Keratinocyte (primary cell): Measurements from ENCODE around the gene AP2A2. TPM values are rescaled to one million over a fixed set of nuclear protein-coding genes. Genes with fewer than 3 reads are reported as not detected.

ENCODE experiments used
- DNase-seq: peaks from one replicate; pipeline ENCODE4 v3.0.0-alpha.2; 2011; ENCODE audit warnings: low read depth, missing footprints, low spot score
- FAIRE-seq: peaks from 2 replicates; lab custom pipeline; 2011; peaks lifted over from hg19 to GRCh38; lab: Jason Lieb, UNC
- H2AFZ ChIP-seq: 2 replicates; pipeline ENCODE4 v1.6.0; 2012; ENCODE audit warnings: low read length, control low read depth, inconsistent platforms; ENCODE audit not compliant: control insufficient read depth
- H3K27ac ChIP-seq: 2 replicates; pipeline ENCODE4 v1.5.1; 2011; ENCODE audit warnings: low read length; ENCODE audit not compliant: control insufficient read depth, insufficient read depth
- H3K27me3 ChIP-seq: 3 replicates; pipeline ENCODE4 v1.6.0; 2011; ENCODE audit warnings: low read length; ENCODE audit not compliant: control insufficient read depth, insufficient read depth; ENCODE audit errors: extremely low read depth
- H3K36me3 ChIP-seq, 2 experiments: 2 replicates in 1 of 2; 3 replicates in 1 of 2; pipeline ENCODE4 v1.5.1; 2011; ENCODE audit warnings: low read length in 2 of 2, mild to moderate bottlenecking in 1 of 2; ENCODE audit not compliant: control insufficient read depth in 2 of 2, insufficient read depth in 2 of 2; ENCODE audit errors: extremely low read depth in 1 of 2
- H3K4me1 ChIP-seq: 3 replicates; pipeline ENCODE4 v1.5.1; 2011; ENCODE audit warnings: low read length; ENCODE audit not compliant: control insufficient read depth, insufficient read depth; ENCODE audit errors: extremely low read depth
- H3K4me2 ChIP-seq: 3 replicates; pipeline ENCODE4 v1.6.0; 2011; ENCODE audit warnings: low read depth, low read length; ENCODE audit not compliant: control insufficient read depth, insufficient read depth; ENCODE audit errors: extremely low read depth
- H3K4me3 ChIP-seq, 3 experiments: fragments of 200-600 bp in 1 of 3; sonication (generic) in 1 of 3; 2 replicates in 2 of 3; 3 replicates in 1 of 3; pipeline ENCODE4 v1.5.1; 2011 to 2016; ENCODE audit warnings: low read length in 3 of 3, mild to moderate bottlenecking in 3 of 3, control low read depth in 2 of 3, inconsistent platforms in 1 of 3, low read depth in 1 of 3, mixed read lengths in 1 of 3, mixed run types in 1 of 3, moderate library complexity in 1 of 3; ENCODE audit not compliant: control insufficient read depth in 2 of 3, insufficient read depth in 2 of 3; ENCODE audit errors: extremely low read depth in 1 of 3
- H3K79me2 ChIP-seq: 2 replicates; pipeline ENCODE4 v1.6.0; 2012; ENCODE audit warnings: low read length; ENCODE audit not compliant: control insufficient read depth, insufficient read depth
- H3K9ac ChIP-seq: 3 replicates; pipeline ENCODE4 v1.6.0; 2011; ENCODE audit warnings: low read length; ENCODE audit not compliant: control insufficient read depth, insufficient read depth; ENCODE audit errors: extremely low read depth
- H3K9me1 ChIP-seq: 3 replicates; pipeline ENCODE4 v1.6.0; 2011; ENCODE audit warnings: low read length; ENCODE audit not compliant: control insufficient read depth, insufficient read depth; ENCODE audit errors: extremely low read depth
- H3K9me3 ChIP-seq: 2 replicates; pipeline ENCODE4 v1.5.1; 2012; ENCODE audit warnings: low read depth, low read length; ENCODE audit not compliant: control insufficient read depth
- H4K20me1 ChIP-seq: 3 replicates; pipeline ENCODE4 v1.6.0; 2011; ENCODE audit warnings: low read length; ENCODE audit not compliant: control insufficient read depth, insufficient read depth; ENCODE audit errors: extremely low read depth
- CTCF ChIP-seq, 3 experiments: IDR thresholded peaks in 1 of 3; conservative IDR thresholded peaks in 1 of 3; optimal IDR thresholded peaks in 1 of 3; 2 replicates in 2 of 3; 3 replicates in 1 of 3; pipeline versions ENCODE3 to v1.5.1; 2011; ENCODE audit warnings: low read length in 3 of 3, mild to moderate bottlenecking in 3 of 3, moderate library complexity in 2 of 3, control low read depth in 1 of 3, inconsistent platforms in 1 of 3; ENCODE audit not compliant: insufficient read depth in 2 of 3; ENCODE audit errors: extremely low read depth in 1 of 3
- EZH2 ChIP-seq: IDR thresholded peaks from one replicate; pipeline ENCODE4 v1.6.1; 2012; ENCODE audit warnings: inconsistent platforms, mild to moderate bottlenecking, low read length, moderate library complexity
- dilution Hi-C: fragments of 300-500 bp; cut with MboI; formaldehyde crosslinking; loops from one replicate; pipeline ENCODE4 v1.7.0; 2020; ENCODE audit warnings: low sequenced_read_pairs; ENCODE audit not compliant: extremely low pct_ligation_motif_present
- polyA plus RNA-seq, 5 experiments: library from polyadenylated mRNA; depleted of rRNA in 3 of 5; stranded (reverse) in 3 of 5; stranded (forward) in 1 of 5; unstranded in 1 of 5; fragments of >200 nt; gene quantifications; 1 replicate in 1 of 5; 2 replicates in 3 of 5; 3 replicates in 1 of 5; pipeline versions ENCODE4 v1.2.1 to v1.2.3, GENCODE V29; 2011 to 2012; ENCODE audit warnings: missing spikeins in 2 of 5, low read depth in 1 of 5, low replicate concordance in 1 of 5

Gene AP2A2
- polyA plus RNA-seq, 1 donor (not counting 4 experiments of a cell fraction or from before 2014, with no cell fraction given): 47.8 TPM

- Histone ChIP-seq H3K4me1 (no peaks in the 10 kb centered on the region), H3K9ac (no peak overlapping the region), H3K27ac (no peak overlapping the region), H3K4me2 (no peak overlapping the region), H3K9me3 (peaks cover 7% of the 10 kb centered on the region), H3K9me1 (no peaks in the 10 kb centered on the region), H3K27me3 (no peaks in the 10 kb centered on the region), H3K79me2 (peaks cover 5% of the 10 kb centered on the region), H4K20me1 (no peaks in the 10 kb centered on the region), H3K36me3 (peaks cover 0 to 2% of the 10 kb centered on the region in 2 experiments), H3K4me3 (no peak overlapping the region), H2AFZ (no peak overlapping the region)
- no peak for DNase-seq
- no peak for TF ChIP-seq EZH2
- peak; percentile 85 for FAIRE-seq
- dilution Hi-C loops: no loop called here
Observed at GRCh38 chr11:1017269-1018005, 91.8 kb downstream of the AP2A2 start.

- TF ChIP-seq EZH2 (no peak), CTCF (optimal IDR thresholded peaks at IDR 0.05 in 1 of 3, IDR thresholded peaks at IDR 0.05 in 1 of 3, conservative IDR thresholded peaks at IDR 0.05 in 1 of 3; ENCODE audit: extremely low read depth in 1 of 3, insufficient read depth in 2 of 3, low read length in 3 of 3) (no peak)
- Histone ChIP-seq H3K4me1 (no peaks in the 10 kb centered on the region), H3K9me3 (peaks cover 7% of the 10 kb centered on the region), H3K4me3 (no peak overlapping the region), H3K9ac (no peak overlapping the region), H3K36me3 (no peaks in the 10 kb centered on the region), H4K20me1 (no peaks in the 10 kb centered on the region), H3K9me1 (no peaks in the 10 kb centered on the region), H3K27me3 (no peaks in the 10 kb centered on the region), H2AFZ (no peak overlapping the region), H3K79me2 (peaks cover 5% of the 10 kb centered on the region), H3K27ac (no peak overlapping the region), H3K4me2 (no peak overlapping the region)
- DNase-seq: no peak
- dilution Hi-C loops: no loop called here
- no peak for FAIRE-seq
Observed at GRCh38 chr11:1018091-1018490, 92.4 kb downstream of the AP2A2 start.
